H9 (cell line): ENCODE results near the gene DENND1A. TPM values are rescaled to one million over a fixed set of nuclear protein-coding genes. Genes with fewer than 3 reads are reported as not detected.

ENCODE experiments used
- DNase-seq: peaks from one replicate; pipeline ENCODE4 v3.0.0-alpha.2; 2017
- H2AFZ ChIP-seq: one replicate; pipeline ENCODE4 v1.6.1; 2013; ENCODE audit warnings: mild to moderate bottlenecking, low read length, control low read depth, moderate library complexity
- H2AK5ac ChIP-seq: 2 replicates; pipeline ENCODE4 v1.6.1; 2013; ENCODE audit warnings: low read length, control low read depth, mixed read lengths; ENCODE audit not compliant: insufficient read length
- H2BK120ac ChIP-seq: one replicate; pipeline ENCODE4 v1.6.1; 2013; ENCODE audit warnings: low read depth, mild to moderate bottlenecking, low read length, control low read depth, inconsistent platforms; ENCODE audit not compliant: poor library complexity, severe bottlenecking
- H2BK12ac ChIP-seq: 2 replicates; pipeline ENCODE4 v1.6.1; 2013; ENCODE audit warnings: low read length, control low read depth, mixed read lengths, low read depth; ENCODE audit not compliant: insufficient read length
- H2BK15ac ChIP-seq: 2 replicates; pipeline ENCODE4 v1.6.1; 2013; ENCODE audit warnings: low read depth, low read length, control low read depth
- H2BK20ac ChIP-seq: one replicate; pipeline ENCODE4 v1.6.1; 2013; ENCODE audit warnings: low read depth, mild to moderate bottlenecking, low read length, control low read depth, inconsistent platforms; ENCODE audit not compliant: poor library complexity, severe bottlenecking
- H2BK5ac ChIP-seq: 2 replicates; pipeline ENCODE4 v1.6.1; 2013; ENCODE audit warnings: low read length, control low read depth, mixed read lengths; ENCODE audit not compliant: insufficient read length
- H3K14ac ChIP-seq: 2 replicates; pipeline ENCODE4 v1.6.1; 2013; ENCODE audit warnings: low read length, control low read depth; ENCODE audit not compliant: insufficient read depth
- H3K18ac ChIP-seq: 2 replicates; pipeline ENCODE4 v1.6.1; 2013; ENCODE audit warnings: low read depth, mild to moderate bottlenecking, mixed read lengths, low read length, control low read depth; ENCODE audit not compliant: insufficient read length
- H3K23ac ChIP-seq: 2 replicates; pipeline ENCODE4 v1.6.1; 2013; ENCODE audit warnings: low read length, control low read depth, mixed read lengths, low read depth; ENCODE audit not compliant: insufficient read length
- H3K23me2 ChIP-seq: 2 replicates; pipeline ENCODE4 v1.6.1; 2013; ENCODE audit warnings: low read depth, mild to moderate bottlenecking, mixed read lengths, low read length, control low read depth; ENCODE audit not compliant: insufficient read length, poor library complexity, severe bottlenecking
- H3K27ac ChIP-seq: 2 replicates; pipeline ENCODE4 v1.5.1; 2013; ENCODE audit warnings: low read length, control low read depth, mixed read lengths, low read depth; ENCODE audit not compliant: insufficient read length
- H3K27me3 ChIP-seq: 2 replicates; pipeline ENCODE4 v1.6.1; 2013; ENCODE audit warnings: low read length, control low read depth, inconsistent platforms; ENCODE audit not compliant: insufficient read depth
- H3K4ac ChIP-seq: 2 replicates; pipeline ENCODE4 v1.6.1; 2013; ENCODE audit warnings: low read depth, mild to moderate bottlenecking, control low read depth, inconsistent platforms, low read length, moderate library complexity
- H3K4me1 ChIP-seq: 2 replicates; pipeline ENCODE4 v1.6.1; 2013; ENCODE audit warnings: low read length, control low read depth, inconsistent platforms; ENCODE audit not compliant: insufficient read depth
- H3K4me2 ChIP-seq: 2 replicates; pipeline ENCODE4 v1.6.1; 2013; ENCODE audit warnings: low read length, control low read depth, mixed read lengths; ENCODE audit not compliant: insufficient read length, insufficient read depth
- H3K56ac ChIP-seq: 2 replicates; pipeline ENCODE4 v1.6.1; 2013; ENCODE audit warnings: low read depth, mild to moderate bottlenecking, mixed read lengths, low read length, control low read depth; ENCODE audit not compliant: insufficient read length
- H3K79me1 ChIP-seq: 2 replicates; pipeline ENCODE4 v1.6.1; 2013; ENCODE audit warnings: low read depth, mild to moderate bottlenecking, moderate library complexity, low read length, control low read depth, inconsistent platforms; ENCODE audit not compliant: insufficient read depth, poor library complexity, severe bottlenecking
- H3K79me2 ChIP-seq: 2 replicates; pipeline ENCODE4 v1.6.1; 2013; ENCODE audit warnings: low read length, control low read depth, inconsistent platforms; ENCODE audit not compliant: insufficient read depth
- H3K9ac ChIP-seq: 2 replicates; pipeline ENCODE4 v1.6.1; 2013; ENCODE audit warnings: low read length, control low read depth, mixed read lengths; ENCODE audit not compliant: insufficient read length; ENCODE audit errors: extremely low read depth
- H3K9me3 ChIP-seq: one replicate; pipeline ENCODE4 v1.6.1; 2013; ENCODE audit warnings: low read depth, low read length, inconsistent platforms; ENCODE audit not compliant: control insufficient read depth
- H3T11ph ChIP-seq: one replicate; pipeline ENCODE4 v1.6.1; 2013; ENCODE audit warnings: mild to moderate bottlenecking, low read length, control low read depth, inconsistent platforms
- H4K20me1 ChIP-seq: one replicate; pipeline ENCODE4 v1.6.1; 2013; ENCODE audit not compliant: control insufficient read depth, insufficient read length, insufficient read depth
- H4K5ac ChIP-seq: 2 replicates; pipeline ENCODE4 v1.6.1; 2013; ENCODE audit warnings: low read depth, mild to moderate bottlenecking, mixed read lengths, low read length, control low read depth; ENCODE audit not compliant: insufficient read length
- H4K8ac ChIP-seq: replicated peaks from 2 replicates; pipeline ENCODE4 v1.6.1; 2013; ENCODE audit warnings: low read length, control low read depth, mixed read lengths, low read depth; ENCODE audit not compliant: insufficient read length
- H4K91ac ChIP-seq: 2 replicates; pipeline ENCODE4 v1.6.1; 2013; ENCODE audit warnings: low read depth, mild to moderate bottlenecking, moderate library complexity, mixed read lengths, low read length, control low read depth; ENCODE audit not compliant: insufficient read length
- H3K27ac Mint-ChIP-seq, 3 experiments: 2 replicates in 2 of 3; 3 replicates in 1 of 3; pipeline ENCODE4 v1.8.0; 2020 to 2021; ENCODE audit warnings: mixed read lengths in 3 of 3, mild to moderate bottlenecking in 1 of 3, moderate library complexity in 1 of 3
- H3K27me3 Mint-ChIP-seq: 2 replicates; pipeline ENCODE4 v1.8.0; 2021; ENCODE audit warnings: low read depth, mild to moderate bottlenecking, moderate library complexity, mixed read lengths
- H3K36me3 Mint-ChIP-seq, 3 experiments: 2 replicates in 2 of 3; 3 replicates in 1 of 3; pipeline ENCODE4 v1.8.0; 2020 to 2021; ENCODE audit warnings: low read depth in 3 of 3, mixed read lengths in 3 of 3; ENCODE audit not compliant: insufficient read depth in 1 of 3
- H3K4me1 Mint-ChIP-seq, 2 experiments: 2 replicates each; pipeline ENCODE4 v1.8.0; 2020; ENCODE audit warnings: mixed read lengths in 2 of 2
- H3K4me3 Mint-ChIP-seq, 2 experiments: 2 replicates in 1 of 2; 3 replicates in 1 of 2; pipeline ENCODE4 v1.8.0; 2020 to 2021; ENCODE audit warnings: mild to moderate bottlenecking in 2 of 2, mixed read lengths in 2 of 2, moderate library complexity in 1 of 2
- H3K9me3 Mint-ChIP-seq, 2 experiments: 2 replicates in 1 of 2; 3 replicates in 1 of 2; pipeline ENCODE4 v1.8.0; 2020; ENCODE audit warnings: mild to moderate bottlenecking in 2 of 2, mixed read lengths in 2 of 2, moderate library complexity in 1 of 2
- WGBS: extraction: QIAGEN DNeasy Blood & Tissue Kit; methylation state at CpG from one replicate; pipeline ENCODE4 v1.1.7; 2013; ENCODE audit warnings: missing lambda C conversion rate, low lambda C conversion rate, mixed read lengths; ENCODE audit not compliant: insufficient read length; ENCODE audit errors: extremely low coverage; 5-methylcytosine and 5-hydroxymethylcytosine counted together
- total RNA-seq: library from RNA; stranded (reverse); gene quantifications from 2 replicates; pipeline ENCODE4 v1.2.1, GENCODE V29; 2021
- TF ChIP-seq, protein P1 (sequence below): fragments of 200-600 bp; sonication (generic); conservative IDR thresholded peaks from 3 replicates; pipeline ENCODE4 v1.8.0; 2021; ENCODE audit warnings: antibody characterized with exemption, mild to moderate bottlenecking

DENND1A gene
- total RNA-seq, 1 experiment from 2014 or later = 20.4 TPM

- no peak overlapping the region for H3K27ac ChIP-seq
- H3K18ac ChIP-seq = no peak overlapping the region
- no peak overlapping the region for H2AFZ ChIP-seq
- no peak overlapping the region for H2BK120ac ChIP-seq
- H3K23ac ChIP-seq = no peak overlapping the region
- H3K4me2 ChIP-seq = no peak overlapping the region
- no peak overlapping the region for H3K14ac ChIP-seq
- TF ChIP-seq, protein P1, sequence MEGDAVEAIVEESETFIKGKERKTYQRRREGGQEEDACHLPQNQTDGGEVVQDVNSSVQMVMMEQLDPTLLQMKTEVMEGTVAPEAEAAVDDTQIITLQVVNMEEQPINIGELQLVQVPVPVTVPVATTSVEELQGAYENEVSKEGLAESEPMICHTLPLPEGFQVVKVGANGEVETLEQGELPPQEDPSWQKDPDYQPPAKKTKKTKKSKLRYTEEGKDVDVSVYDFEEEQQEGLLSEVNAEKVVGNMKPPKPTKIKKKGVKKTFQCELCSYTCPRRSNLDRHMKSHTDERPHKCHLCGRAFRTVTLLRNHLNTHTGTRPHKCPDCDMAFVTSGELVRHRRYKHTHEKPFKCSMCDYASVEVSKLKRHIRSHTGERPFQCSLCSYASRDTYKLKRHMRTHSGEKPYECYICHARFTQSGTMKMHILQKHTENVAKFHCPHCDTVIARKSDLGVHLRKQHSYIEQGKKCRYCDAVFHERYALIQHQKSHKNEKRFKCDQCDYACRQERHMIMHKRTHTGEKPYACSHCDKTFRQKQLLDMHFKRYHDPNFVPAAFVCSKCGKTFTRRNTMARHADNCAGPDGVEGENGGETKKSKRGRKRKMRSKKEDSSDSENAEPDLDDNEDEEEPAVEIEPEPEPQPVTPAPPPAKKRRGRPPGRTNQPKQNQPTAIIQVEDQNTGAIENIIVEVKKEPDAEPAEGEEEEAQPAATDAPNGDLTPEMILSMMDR = no peak
- H4K20me1 ChIP-seq = no peaks in the 10 kb centered on the region
- no peak overlapping the region for H2BK15ac ChIP-seq
- no CpG with 5 or more reads among the region's 3 CpGs for WGBS
- no peaks in the 10 kb centered on the region for H3K9me3 ChIP-seq
- Mint-ChIP-seq H3K9me3 (no peaks in the 10 kb centered on the region), H3K4me3 (no peak overlapping the region), H3K27me3 (no peaks in the 10 kb centered on the region), H3K27ac (no peak overlapping the region), H3K36me3 (no peaks in the 10 kb centered on the region), H3K4me1 (peaks cover 7% of the 10 kb centered on the region in 2 experiments; a peak in 3 of 4 replicates)
- no peaks in the 10 kb centered on the region for H3K79me2 ChIP-seq
- no peak overlapping the region for H4K5ac ChIP-seq
- H3K23me2 ChIP-seq = no peaks in the 10 kb centered on the region
- H3K27me3 ChIP-seq = no peaks in the 10 kb centered on the region
- no peaks in the 10 kb centered on the region for H3K79me1 ChIP-seq
- no peaks in the 10 kb centered on the region; the same call in 1 of the 2 replicates for H3K4me1 ChIP-seq
- H2BK12ac ChIP-seq = no peak overlapping the region
- H4K8ac ChIP-seq = no peak overlapping the region
- H2AK5ac ChIP-seq = no peak overlapping the region
- H3K9ac ChIP-seq = no peak overlapping the region
- DNase-seq = no peak
- H2BK20ac ChIP-seq = no peak overlapping the region
- H3K56ac ChIP-seq = no peak overlapping the region
- no peak overlapping the region for H3T11ph ChIP-seq
- no peak overlapping the region for H4K91ac ChIP-seq
- no peak overlapping the region for H3K4ac ChIP-seq
- no peak overlapping the region for H2BK5ac ChIP-seq
Observed at GRCh38 chr9:123741214-123741613, 188.7 kb downstream of the DENND1A start.
